NOMO-1 (cell line): ENCODE measurements around the gene SOX8.
"Not testable (repeated sequence)": the region's sequence is repeated elsewhere in the genome, so short reads cannot be mapped to it uniquely, and the experiment has no call there.

ENCODE experiments used
- DNase-seq, 2 experiments: peaks; one replicate each; lab custom pipeline; 2025; ENCODE audit not compliant: unreplicated experiment in 2 of 2; lab: John Stamatoyannopoulos, UW

Gene SOX8

GRCh38 chr16:981695-982144, at the start of gene SOX8:
Gene SOX8, plus strand, starts transcription at chr16:981770. Its CDS starts 153 bp downstream, at chr16:981923.
- DNase-seq, result no peak

- DNase-seq, result no peak
These were observed 48.7 kb upstream of the SOX8 start for GRCh38 chr16:932831-933330.

GRCh38 chr16:933581-933980, 48.0 kb upstream of the SOX8 start:
- DNase-seq, result no peak

- DNase-seq, result no peak
These were observed 47.4 kb upstream of the SOX8 start for GRCh38 chr16:934178-934577.

GRCh38 chr16:935684-936083, 45.9 kb upstream of the SOX8 start:
- DNase-seq, result no peak

GRCh38 chr16:937311-937710, 44.3 kb upstream of the SOX8 start:
- DNase-seq, result no peak

- DNase-seq, result no peak
These were observed 43.8 kb upstream of the SOX8 start for GRCh38 chr16:937723-938122.

GRCh38 chr16:938136-938535, 43.4 kb upstream of the SOX8 start:
- no peak for DNase-seq

GRCh38 chr16:938752-939151, 42.8 kb upstream of the SOX8 start:
- DNase-seq, result no peak

GRCh38 chr16:939311-939710, 42.3 kb upstream of the SOX8 start:
- DNase-seq, result no peak

GRCh38 chr16:939941-940340, 41.6 kb upstream of the SOX8 start:
- no peak for DNase-seq

- no peak for DNase-seq
These were observed 39.0 kb upstream of the SOX8 start for GRCh38 chr16:942436-943060.

GRCh38 chr16:943971-944370, 37.6 kb upstream of the SOX8 start:
- no peak for DNase-seq

- no peak for DNase-seq
These were observed 36.1 kb upstream of the SOX8 start for GRCh38 chr16:945271-946047.

GRCh38 chr16:946048-946395, 35.5 kb upstream of the SOX8 start:
- no peak for DNase-seq

- DNase-seq, result no peak
These were observed 34.2 kb upstream of the SOX8 start for GRCh38 chr16:947255-947921.

- not testable (repeated sequence) for DNase-seq
These were observed 33.7 kb upstream of the SOX8 start for GRCh38 chr16:947922-948303.

GRCh38 chr16:948767-949166, 32.8 kb upstream of the SOX8 start:
- not testable (repeated sequence) for DNase-seq

- DNase-seq, result not testable (repeated sequence)
These were observed 30.6 kb upstream of the SOX8 start for GRCh38 chr16:950733-951573.

- DNase-seq, result no peak
These were observed 29.8 kb upstream of the SOX8 start for GRCh38 chr16:951660-952301.
